Activated CD8-positive, alpha-beta T cell treated with anti-CD3 and anti-CD28 coated beads for 36 hours (primary cell): Measurements from ENCODE around the gene UBASH3B. TPM values are rescaled to one million over a fixed set of nuclear protein-coding genes. Genes with fewer than 3 reads are reported as not detected.

Source experiments
- ATAC-seq: fragments of 200-7000 bp; cut with Tn5 transposase; one replicate; pipeline ENCODE4 v1.10.0; 2021; ENCODE audit warnings: mild to moderate bottlenecking, moderate library complexity
- CTCF ChIA-PET: fragments of 350-600 bp; sonication (Branson Sonifier 250); formaldehyde crosslinking; loops from one replicate; lab custom pipeline; 2021; ENCODE audit warnings: antibody characterized with exemption; lab: Charles Lee
- POLR2A ChIA-PET: fragments of 350-600 bp; sonication (Branson Sonifier 250); formaldehyde crosslinking; loops from one replicate; lab custom pipeline; 2021; ENCODE audit warnings: antibody characterized with exemption; lab: Charles Lee
- DNase-seq: peaks from one replicate; pipeline ENCODE4 v3.0.0-alpha.2; 2020
- H3K27ac Mint-ChIP-seq: one replicate; pipeline ENCODE4 v1.8.0; 2021; ENCODE audit warnings: mild to moderate bottlenecking, mixed read lengths
- H3K27me3 Mint-ChIP-seq: one replicate; pipeline ENCODE4 v1.8.0; 2021; ENCODE audit warnings: mixed read lengths
- H3K36me3 Mint-ChIP-seq: one replicate; pipeline ENCODE4 v1.8.0; 2021; ENCODE audit warnings: low read depth, mixed read lengths
- H3K4me1 Mint-ChIP-seq: one replicate; pipeline ENCODE4 v1.8.0; 2021; ENCODE audit warnings: low read depth, mixed read lengths
- H3K4me3 Mint-ChIP-seq: one replicate; pipeline ENCODE4 v1.8.0; 2021; ENCODE audit warnings: mild to moderate bottlenecking, moderate library complexity, mixed read lengths
- H3K9me3 Mint-ChIP-seq: one replicate; pipeline ENCODE4 v1.8.0; 2021; ENCODE audit warnings: mixed read lengths
- intact Hi-C: fragments of 100-400 bp; cut with micrococcal nuclease; formaldehyde crosslinking; loops from one replicate; pipeline ENCODE4 v1.10.0; 2022
- total RNA-seq, 2 experiments: library from RNA; stranded (reverse); gene quantifications; one replicate each; pipeline ENCODE4 v1.2.3, GENCODE V29; 2021
- TF ChIP-seq, protein P1 (sequence below): fragments of 200-600 bp; IDR thresholded peaks from one replicate; pipeline ENCODE4 v1.8.0; 2022; ENCODE audit warnings: antibody characterized with exemption, mild to moderate bottlenecking

The UBASH3B gene
- total RNA-seq, 2 experiments from 2014 or later: 36.1 to 40.6 TPM

DNA sequence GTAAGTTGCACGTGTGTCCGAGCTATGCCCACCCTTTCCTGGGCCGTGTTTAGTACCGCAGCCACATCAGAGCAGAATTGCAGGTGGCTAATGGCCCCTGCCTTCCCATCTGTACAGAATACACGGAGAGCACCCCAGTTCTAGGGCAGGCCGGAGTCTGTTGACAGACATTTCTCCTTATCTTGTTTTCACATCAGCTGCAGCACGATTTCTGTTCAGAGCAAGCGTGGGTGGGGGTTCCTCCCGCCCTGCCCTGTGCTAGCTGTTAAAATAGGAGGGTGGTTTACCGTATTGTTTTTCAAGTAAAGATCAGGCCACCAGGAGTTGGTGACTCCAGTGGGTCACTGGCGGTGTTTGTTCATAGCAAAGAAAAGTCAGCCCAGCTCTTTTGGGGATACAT, 41.1 kb downstream of the UBASH3B start:
- Mint-ChIP-seq H3K4me1 (peaks cover 90% of the 10 kb centered on the region), H3K36me3 (peaks cover 15% of the 10 kb centered on the region), H3K27me3 (no peaks in the 10 kb centered on the region), H3K27ac (peak overlapping the region; percentile 82), H3K4me3 (peak overlapping the region; percentile 46), H3K9me3 (no peaks in the 10 kb centered on the region)
- ChIA-PET CTCF (interaction anchor here (0.9 to 4.5 kb wide), 16 partner anchors 11 to 156 kb away, joined by 3 to 32 read pairs (median 5); partner anchors contain the start of gene UBASH3B), POLR2A (interaction anchor here (0.5 to 3.7 kb wide), 9 partner anchors 9 to 160 kb away, joined by 3 to 11 read pairs (median 7); partner anchors contain the start of gene UBASH3B)
- intact Hi-C loops: loop anchor here (2.0 to 10.0 kb wide), 3 partner anchors 20 to 158 kb away; no protein-coding TSS in a partner anchor
- ATAC-seq (peak; percentile 70), DNase-seq (peak; percentile 92)
- TF ChIP-seq, protein P1, sequence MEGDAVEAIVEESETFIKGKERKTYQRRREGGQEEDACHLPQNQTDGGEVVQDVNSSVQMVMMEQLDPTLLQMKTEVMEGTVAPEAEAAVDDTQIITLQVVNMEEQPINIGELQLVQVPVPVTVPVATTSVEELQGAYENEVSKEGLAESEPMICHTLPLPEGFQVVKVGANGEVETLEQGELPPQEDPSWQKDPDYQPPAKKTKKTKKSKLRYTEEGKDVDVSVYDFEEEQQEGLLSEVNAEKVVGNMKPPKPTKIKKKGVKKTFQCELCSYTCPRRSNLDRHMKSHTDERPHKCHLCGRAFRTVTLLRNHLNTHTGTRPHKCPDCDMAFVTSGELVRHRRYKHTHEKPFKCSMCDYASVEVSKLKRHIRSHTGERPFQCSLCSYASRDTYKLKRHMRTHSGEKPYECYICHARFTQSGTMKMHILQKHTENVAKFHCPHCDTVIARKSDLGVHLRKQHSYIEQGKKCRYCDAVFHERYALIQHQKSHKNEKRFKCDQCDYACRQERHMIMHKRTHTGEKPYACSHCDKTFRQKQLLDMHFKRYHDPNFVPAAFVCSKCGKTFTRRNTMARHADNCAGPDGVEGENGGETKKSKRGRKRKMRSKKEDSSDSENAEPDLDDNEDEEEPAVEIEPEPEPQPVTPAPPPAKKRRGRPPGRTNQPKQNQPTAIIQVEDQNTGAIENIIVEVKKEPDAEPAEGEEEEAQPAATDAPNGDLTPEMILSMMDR: no peak

DNA sequence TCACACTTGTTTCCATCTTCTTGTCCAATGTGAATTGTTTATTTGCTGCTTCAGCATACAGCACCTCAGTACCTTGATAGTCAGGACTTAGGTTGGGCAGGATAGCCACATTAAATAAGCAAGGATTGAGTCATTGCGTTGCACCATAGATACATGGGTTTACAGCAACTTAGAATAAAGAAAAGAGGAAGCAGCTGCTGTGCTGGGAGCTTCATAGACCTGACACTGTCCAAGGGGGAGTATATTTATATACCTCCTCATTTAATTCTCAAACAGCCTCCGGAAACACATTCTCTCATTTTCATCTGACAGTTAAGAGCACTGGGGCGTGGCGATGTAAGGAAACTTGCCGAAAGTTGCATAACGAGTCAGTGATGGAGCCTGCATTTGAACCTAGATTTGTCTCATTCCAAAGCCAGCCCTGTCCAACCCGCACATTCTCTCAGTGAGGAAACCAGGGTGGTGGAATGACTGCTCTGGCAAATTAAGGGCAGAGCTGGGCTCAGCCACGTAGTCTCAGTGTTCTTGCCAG, 42.2 kb downstream of the UBASH3B start:
- intact Hi-C loops: loop anchor here (2.0 to 10.0 kb wide), 3 partner anchors 19 to 157 kb away; no protein-coding TSS in a partner anchor
- POLR2A ChIA-PET: interaction anchor here (0.9 to 3.7 kb wide), 8 partner anchors 10 to 80 kb away, joined by 3 to 11 read pairs (median 8); partner anchors contain the start of gene UBASH3B
- TF ChIP-seq, protein P1: no peak
- Mint-ChIP-seq H3K27me3 (no peaks in the 10 kb centered on the region), H3K27ac (peak overlapping the region; percentile 82), H3K36me3 (peaks cover 21% of the 10 kb centered on the region), H3K9me3 (no peaks in the 10 kb centered on the region), H3K4me3 (peak overlapping the region; percentile 46), H3K4me1 (peaks cover 87% of the 10 kb centered on the region)
- CTCF ChIA-PET: interaction anchor here (0.9 to 4.5 kb wide), 11 partner anchors 12 to 155 kb away, joined by 3 to 32 read pairs (median 4); no protein-coding TSS in a partner anchor
- DNase-seq (peak; percentile 71), ATAC-seq (peak; percentile 77)

DNA sequence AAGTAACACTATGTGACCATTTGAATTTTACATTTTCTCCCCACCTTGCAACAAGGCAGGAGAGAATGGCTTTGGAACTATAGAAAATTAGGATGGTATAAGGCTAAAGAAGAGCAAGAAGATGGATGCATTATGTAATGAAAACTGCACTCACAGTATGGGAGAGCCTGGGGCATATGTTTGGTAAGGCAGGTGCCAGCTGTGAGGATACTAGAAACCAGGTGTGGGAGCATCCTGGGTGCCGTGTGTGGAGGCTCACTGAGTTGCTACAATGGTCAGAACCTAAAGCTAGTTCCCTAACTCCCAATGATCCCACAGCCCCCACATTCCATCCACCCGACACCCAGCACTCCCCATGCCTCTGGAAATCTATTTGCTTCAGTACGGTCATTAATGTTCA, 42.9 kb downstream of the UBASH3B start:
- DNase-seq (no peak), ATAC-seq (no peak)
- CTCF ChIA-PET: interaction anchor here (0.9 to 4.5 kb wide), 4 partner anchors 28 to 83 kb away, joined by 3 to 32 read pairs (median 4); no protein-coding TSS in a partner anchor
- H3K27ac Mint-ChIP-seq: peak overlapping the region; percentile 82
- peaks cover 21% of the 10 kb centered on the region for H3K36me3 Mint-ChIP-seq
- intact Hi-C loops: loop anchor here (5.0 to 10.0 kb wide), 2 partner anchors 49 to 156 kb away; no protein-coding TSS in a partner anchor
- peaks cover 85% of the 10 kb centered on the region for H3K4me1 Mint-ChIP-seq
- no peaks in the 10 kb centered on the region for H3K9me3 Mint-ChIP-seq
- POLR2A ChIA-PET: interaction anchor here (0.9 to 2.2 kb wide), 5 partner anchors 24 to 79 kb away, joined by 3 to 8 read pairs (median 4); no protein-coding TSS in a partner anchor
- H3K4me3 Mint-ChIP-seq: peak overlapping the region; percentile 46
- TF ChIP-seq, protein P1: no peak
- no peaks in the 10 kb centered on the region for H3K27me3 Mint-ChIP-seq

DNA sequence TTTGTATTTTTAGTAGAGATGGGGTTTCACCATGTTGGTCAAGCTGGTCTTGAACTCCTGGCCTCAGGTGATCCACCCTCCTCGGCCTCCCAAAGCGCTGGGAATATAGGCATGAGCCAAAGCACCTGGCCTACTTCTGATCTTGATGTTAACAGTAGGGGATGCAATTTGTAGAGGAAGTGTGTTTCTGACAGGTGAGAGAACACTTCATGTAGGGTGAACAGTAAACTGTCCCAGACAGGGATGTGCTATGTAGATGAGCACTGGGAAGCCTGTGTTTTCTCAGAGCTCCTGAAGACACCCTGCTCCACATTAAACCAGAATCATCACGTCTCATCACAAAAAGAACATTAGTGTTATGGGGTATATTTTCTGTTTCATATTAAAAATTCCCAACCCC, 45.1 kb downstream of the UBASH3B start:
- Mint-ChIP-seq H3K27me3 (no peaks in the 10 kb centered on the region), H3K4me3 (no peak overlapping the region), H3K9me3 (no peaks in the 10 kb centered on the region), H3K4me1 (peaks cover 85% of the 10 kb centered on the region), H3K27ac (peak overlapping the region; percentile 71), H3K36me3 (peaks cover 25% of the 10 kb centered on the region)
- DNase-seq (no peak), ATAC-seq (no peak)
- intact Hi-C loops: no loop called here
- ChIA-PET CTCF (interaction anchor here (0.8 to 1.7 kb wide), 9 partner anchors 9 to 95 kb away, joined by 3 to 7 read pairs (median 4); partner anchors contain the start of gene UBASH3B), POLR2A (interaction anchor here (0.6 to 1.6 kb wide), 6 partner anchors 10 to 119 kb away, joined by 3 to 5 read pairs (median 4); partner anchors contain the start of gene UBASH3B)
- TF ChIP-seq, protein P1: no peak
